A549 treated with dexamethasone at 1 μM for 4 hours (cell line): ENCODE measurements around the gene TCN2. TPM values are rescaled to one million over a fixed set of nuclear protein-coding genes. Genes with fewer than 3 reads are reported as not detected.

ENCODE experiments used
- total RNA-seq: library from RNA; stranded (reverse); fragments of 200-300 nt; extraction: Qiagen RNA extraction; gene quantifications from 5 replicates; pipeline ENCODE4 v1.2.3, GENCODE V29; 2022

TCN2 gene
- 4.6 to 5.6 TPM (median 5.0 TPM) in 5 replicates for total RNA-seq

GRCh38 chr22:30606455-30607299 lies at the start of gene TCN2:
TSS of gene TCN2 (plus strand) at chr22:30607174. CDS start at chr22:30607332, 158 bp downstream.

GRCh38 chr22:30574095-30574981 lies 32.6 kb upstream of the TCN2 start, which contains the start of gene GAL3ST1:
TSS of gene GAL3ST1 (minus strand) at chr22:30574665. CDS start at chr22:30557392, 17,273 bp downstream.

GRCh38 chr22:30591588-30592359 lies 15.2 kb upstream of the TCN2 start, which contains the start of gene PES1:
TSS of gene PES1 (minus strand) at chr22:30591910. CDS start at chr22:30591833, 77 bp downstream.

GRCh38 chr22:30635273-30636225 lies 28.6 kb downstream of the TCN2 start, which contains the start of gene SLC35E4:
TSS of gene SLC35E4 (plus strand) at chr22:30635781. CDS start at chr22:30636451, 670 bp downstream.

GRCh38 chr22:30667494-30668385 lies 60.8 kb downstream of the TCN2 start, which contains the start of gene DUSP18:
TSS of gene DUSP18 (minus strand) at chr22:30667875. CDS start at chr22:30664003, 3,872 bp downstream.

Other genes starting within 250 kb of the TCN2 start
- 14.1 to 23.5 TPM (median 19.4 TPM) in 5 replicates for gene RNF215, start 219.8 kb upstream of the TCN2 start, total RNA-seq
- gene SEC14L2, start 210.2 kb upstream of the TCN2 start, total RNA-seq: 71.4 to 112 TPM (median 96.7 TPM) in 5 replicates
- gene MTFP1, start 181.4 kb upstream of the TCN2 start, total RNA-seq: 59.8 to 67.8 TPM (median 63.6 TPM) in 5 replicates
- not detected in 5 replicates for gene SEC14L3, start 135.2 kb upstream of the TCN2 start, total RNA-seq
- gene SEC14L4, start 101.5 kb upstream of the TCN2 start, total RNA-seq: 3.7 to 6.7 TPM (median 5.5 TPM) in 5 replicates
- not detected in 5 replicates for gene SEC14L6, start 60.4 kb upstream of the TCN2 start, total RNA-seq
- 7.0 to 11.8 TPM (median 11.1 TPM) in 5 replicates for gene GAL3ST1, start 32.5 kb upstream of the TCN2 start, total RNA-seq
- 107 to 121 TPM (median 111 TPM) in 5 replicates for gene PES1, start 15.3 kb upstream of the TCN2 start, total RNA-seq
- gene SLC35E4, start 28.6 kb downstream of the TCN2 start, total RNA-seq: 4.7 to 6.7 TPM (median 5.8 TPM) in 5 replicates
- gene DUSP18, start 60.7 kb downstream of the TCN2 start, total RNA-seq: 4.1 to 6.8 TPM (median 5.2 TPM) in 5 replicates
- 8.2 to 11.8 TPM (median 11.1 TPM) in 5 replicates for gene OSBP2, start 87.7 kb downstream of the TCN2 start, total RNA-seq